Measurements from ENCODE around the gene FOXJ2.
A peak's percentile ranks its signal among the peaks of the same experiment; 100 is the strongest.
"Not testable (repeated sequence)": the region's sequence is repeated elsewhere in the genome, so short reads cannot be mapped to it uniquely, and the experiment has no call there.

FOXJ2 gene

DNA sequence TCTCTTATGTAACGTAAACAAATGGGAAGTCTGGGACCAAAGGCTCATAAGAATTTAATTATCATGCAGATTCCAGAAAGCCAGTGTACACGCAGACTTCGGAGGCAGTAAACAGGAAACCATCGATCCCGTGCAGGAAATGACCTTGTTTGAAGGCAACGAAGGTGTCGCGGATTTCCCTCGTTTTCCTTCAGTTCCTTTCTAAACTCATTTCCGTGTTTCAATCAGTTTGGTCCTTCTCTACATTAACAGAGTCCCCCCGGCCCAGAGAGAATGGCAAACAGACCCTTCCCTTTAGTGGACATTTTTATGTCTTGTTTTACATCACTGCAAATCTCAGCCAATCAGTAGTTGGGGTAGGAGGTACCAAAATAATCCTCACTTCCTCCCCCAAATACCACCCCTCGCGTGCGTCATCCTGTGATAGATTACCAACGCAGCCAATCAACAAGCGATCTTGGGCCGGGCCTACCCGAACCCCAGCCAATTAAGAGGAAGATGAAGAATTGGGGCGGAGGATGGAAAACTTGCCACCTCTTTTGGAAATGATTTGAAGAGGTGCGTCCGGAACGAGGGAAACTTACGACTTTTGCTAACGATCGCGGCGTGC lies 6.1 kb upstream of the FOXJ2 start:
- H3K4me3 ChIP-seq (ENCODE audit: low read depth, low read length), result peak overlapping the region; percentile 80
- peak; percentile 97 for DNase-seq (ENCODE audit: low read depth)

DNA sequence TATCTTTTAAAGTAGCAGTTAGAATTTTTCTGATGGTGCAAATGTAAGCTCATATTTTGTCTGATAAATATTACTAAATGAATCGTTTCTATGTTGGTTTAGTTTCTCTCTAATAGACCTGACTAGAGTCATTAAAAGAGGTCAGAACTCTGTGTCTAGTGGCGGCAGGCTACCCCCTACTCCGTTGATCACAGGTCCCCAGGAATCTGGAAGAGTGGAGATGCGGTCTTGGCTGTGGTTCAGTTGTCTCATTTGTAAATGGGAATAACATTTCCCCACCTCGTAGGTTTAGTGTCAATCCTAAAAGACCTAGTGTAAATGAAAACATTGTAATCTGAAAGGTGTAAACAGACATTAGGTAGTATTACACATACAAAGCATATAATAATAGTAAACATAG lies 4.7 kb upstream of the FOXJ2 start:
- DNase-seq (ENCODE audit: low read depth), result no peak
- no peak overlapping the region for H3K4me3 ChIP-seq (ENCODE audit: low read depth, low read length)

DNA sequence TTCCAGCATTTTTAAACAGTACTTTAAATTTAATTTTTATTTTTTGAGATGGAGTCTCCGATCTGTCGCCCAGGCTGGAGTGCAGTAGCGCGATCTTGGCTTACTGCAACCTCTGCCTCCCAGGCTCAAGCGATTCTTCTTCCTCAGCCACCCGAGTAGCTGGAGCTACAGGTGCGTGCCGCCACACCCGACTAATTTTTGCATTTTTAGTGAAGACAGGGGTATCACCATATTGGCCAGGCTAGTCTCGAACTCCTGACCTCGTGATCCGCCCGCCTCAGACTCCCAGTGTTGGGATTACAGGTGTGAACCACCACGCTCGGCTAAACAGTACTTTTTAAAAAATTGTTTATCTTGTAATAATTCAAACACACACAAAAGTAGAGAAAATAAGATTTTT lies 4.2 kb upstream of the FOXJ2 start:
- no peak overlapping the region for H3K4me3 ChIP-seq (ENCODE audit: low read depth, low read length)
- DNase-seq (ENCODE audit: low read depth), result no peak

DNA sequence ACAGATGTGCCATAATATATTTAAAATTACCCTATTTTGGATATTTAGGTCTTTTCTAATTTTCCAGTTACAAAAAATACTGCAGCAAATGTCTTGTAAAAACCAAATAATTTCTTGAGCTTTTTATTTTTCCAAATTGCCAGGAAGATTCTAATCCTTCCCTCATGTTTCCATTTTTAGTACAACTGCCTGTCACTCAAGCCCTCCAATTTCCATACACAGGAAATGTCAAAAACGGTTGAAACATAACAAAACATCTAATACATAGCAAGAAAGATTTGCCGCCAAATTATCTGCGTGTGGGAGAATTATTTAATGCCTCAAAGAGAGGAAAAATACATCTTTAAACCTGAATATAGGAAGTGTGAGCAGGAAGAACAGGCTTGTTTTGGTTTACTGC lies 2.3 kb upstream of the FOXJ2 start:
- H3K4me3 ChIP-seq (ENCODE audit: low read depth, low read length), result no peak overlapping the region
- DNase-seq (ENCODE audit: low read depth), result no peak

DNA sequence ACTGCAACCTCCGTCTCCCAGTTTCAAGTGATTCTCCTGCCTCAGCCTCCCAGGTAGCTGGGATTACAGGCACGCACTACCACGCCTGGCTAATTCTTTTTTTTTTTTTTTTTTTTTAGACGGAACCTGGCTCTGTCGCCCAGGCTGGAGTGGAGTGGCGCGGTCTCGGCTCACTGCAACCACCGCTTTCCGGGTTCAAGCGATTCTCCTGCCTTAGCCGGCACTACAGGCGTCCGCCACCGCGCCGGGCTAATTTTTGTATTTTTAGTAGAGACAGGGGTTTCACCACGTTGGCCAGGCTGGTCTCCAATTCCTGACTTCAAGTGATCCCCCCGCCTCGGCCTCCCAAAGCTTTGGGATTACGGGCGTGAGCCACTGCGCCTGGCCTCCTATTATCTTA lies 1.5 kb upstream of the FOXJ2 start:
- not testable (repeated sequence) for H3K4me3 ChIP-seq (ENCODE audit: low read depth, low read length); DNase-seq (ENCODE audit: low read depth)

DNA sequence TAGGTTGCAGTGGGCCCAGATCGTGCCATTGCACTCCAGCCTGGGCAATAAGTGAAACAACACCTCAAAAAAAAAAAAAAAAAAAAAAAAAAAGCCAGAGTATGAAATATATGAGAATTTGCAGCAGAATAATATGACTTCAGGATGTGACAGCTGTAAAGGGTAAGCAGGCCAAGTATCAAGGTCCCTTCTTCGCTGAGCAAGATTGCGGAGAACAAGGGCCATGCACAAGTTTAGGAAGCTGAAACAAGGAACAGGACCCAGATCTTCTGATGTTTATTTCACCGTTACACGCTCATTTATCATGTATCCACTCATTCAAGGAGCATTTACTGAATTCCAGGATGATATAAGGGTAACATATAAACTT lies 659 bp upstream of the FOXJ2 start:
- no peak for DNase-seq (ENCODE audit: low read depth)
- peak overlapping the region; percentile 89 for H3K4me3 ChIP-seq (ENCODE audit: low read depth, low read length)

DNA sequence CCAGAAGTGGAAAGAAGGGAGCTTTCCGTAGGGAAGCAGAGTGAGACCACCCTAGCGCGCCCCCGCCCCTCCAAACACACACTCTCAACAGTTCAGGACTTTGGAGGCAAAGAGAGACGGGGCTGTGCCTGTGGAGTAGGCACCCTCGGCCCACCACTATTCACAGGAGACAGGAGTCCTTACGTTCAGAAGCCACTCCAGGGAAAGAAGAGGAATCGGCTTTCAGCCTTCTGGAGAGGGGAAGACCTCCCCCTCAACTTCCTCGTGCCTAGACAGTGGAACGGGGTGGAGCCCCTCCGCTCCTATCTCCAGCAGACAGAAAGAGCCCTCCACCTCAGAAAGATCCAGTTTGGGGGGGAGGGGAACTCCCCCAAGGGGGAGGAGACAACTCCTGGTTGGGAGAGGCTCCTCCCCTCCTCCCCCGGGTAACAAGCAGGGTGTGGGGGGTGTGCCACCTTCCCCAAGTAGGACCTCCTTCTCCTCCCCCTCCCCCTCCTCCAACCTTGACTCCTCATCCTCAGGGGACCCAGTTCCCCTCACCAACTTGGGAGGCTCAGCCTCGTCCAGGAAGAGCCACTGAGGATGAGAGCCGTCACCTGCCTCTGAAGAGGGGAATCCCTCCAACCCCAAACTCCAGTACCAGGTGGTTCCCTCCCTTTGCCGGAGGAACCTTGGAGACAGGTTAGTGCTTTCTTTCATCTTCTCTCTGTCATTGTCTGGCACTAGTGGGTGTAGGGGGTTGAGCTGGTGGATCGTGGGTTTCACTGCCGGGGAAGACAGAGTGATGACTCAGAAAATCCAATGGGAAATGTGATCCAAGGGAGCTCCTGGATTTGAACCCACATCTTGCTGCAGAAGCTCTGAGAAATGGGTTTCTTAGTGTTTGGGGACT lies 883 bp downstream of the FOXJ2 start:
- DNase-seq (ENCODE audit: low read depth), result no peak
- peak overlapping the region; percentile 89 for H3K4me3 ChIP-seq (ENCODE audit: low read depth, low read length)

DNA sequence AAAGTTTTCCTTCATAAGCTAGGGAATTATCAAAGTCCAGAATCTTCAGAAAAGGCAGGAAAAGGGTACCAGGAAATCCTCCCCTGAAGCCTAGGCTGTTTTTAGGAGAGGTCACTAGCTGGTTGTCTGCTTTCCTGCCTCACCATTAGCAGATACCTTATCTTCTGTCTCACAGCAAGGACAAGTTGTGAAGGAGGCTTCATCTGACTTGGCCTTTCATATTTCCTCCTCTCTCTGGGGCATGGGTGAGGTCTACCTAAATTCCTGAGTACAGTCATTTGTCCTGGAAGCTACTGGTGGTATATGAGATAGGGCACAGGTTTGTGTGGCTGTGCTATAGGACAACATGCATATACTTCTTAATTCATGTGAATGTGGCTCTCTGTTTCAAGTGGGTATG lies 2.3 kb downstream of the FOXJ2 start:
- H3K4me3 ChIP-seq (ENCODE audit: low read depth, low read length), result peak overlapping the region; percentile 89
- DNase-seq (ENCODE audit: low read depth), result no peak

DNA sequence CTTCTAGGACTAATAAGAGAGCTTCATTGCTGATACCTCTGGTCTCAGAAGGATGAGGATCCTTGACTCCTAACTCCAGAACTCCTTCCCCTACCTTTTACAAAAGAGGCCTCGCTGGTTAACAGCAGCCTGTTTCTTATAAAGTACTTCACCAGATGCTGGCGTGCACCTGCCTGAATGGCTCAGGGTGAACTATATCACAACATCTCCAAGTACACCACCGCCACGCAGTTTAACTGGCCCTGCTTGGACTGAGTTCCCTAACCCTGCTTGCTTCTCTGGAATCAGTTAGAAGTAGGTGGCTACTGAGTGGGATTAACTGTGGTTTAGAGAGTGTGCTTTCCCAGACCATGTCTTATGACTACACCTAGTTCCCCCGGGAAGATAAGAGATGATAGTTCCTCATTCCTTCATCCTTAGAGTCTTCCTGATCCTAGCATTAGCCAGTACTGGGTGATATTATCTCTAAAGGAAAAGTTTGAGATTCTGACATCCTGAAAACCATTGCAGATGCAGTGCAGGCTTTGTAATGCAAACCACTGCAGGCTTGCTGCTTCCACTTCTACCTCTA lies 3.0 kb downstream of the FOXJ2 start:
- no peak for DNase-seq (ENCODE audit: low read depth)
- no peak overlapping the region for H3K4me3 ChIP-seq (ENCODE audit: low read depth, low read length)

DNA sequence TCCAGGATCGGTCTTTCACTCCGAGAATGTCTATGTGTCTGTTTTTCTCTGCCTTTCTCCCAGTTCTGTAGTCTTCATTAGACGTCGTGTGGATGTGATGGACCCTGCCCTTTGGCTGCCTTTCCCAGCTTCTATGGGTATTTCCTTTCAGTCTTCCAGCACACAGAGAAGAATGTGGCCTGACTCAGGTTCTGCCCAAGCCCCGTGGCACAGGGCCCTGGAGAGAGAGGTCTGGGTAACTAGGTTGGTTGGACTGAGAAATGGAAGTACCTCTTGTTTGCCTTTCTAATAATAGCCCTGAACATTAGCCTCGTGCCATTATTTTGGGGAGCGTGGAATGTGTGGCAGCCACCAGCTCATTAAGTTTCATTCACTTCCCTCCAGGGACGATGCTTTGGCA lies 3.8 kb downstream of the FOXJ2 start:
- H3K4me3 ChIP-seq (ENCODE audit: low read depth, low read length), result no peak overlapping the region
- no peak for DNase-seq (ENCODE audit: low read depth)

DNA sequence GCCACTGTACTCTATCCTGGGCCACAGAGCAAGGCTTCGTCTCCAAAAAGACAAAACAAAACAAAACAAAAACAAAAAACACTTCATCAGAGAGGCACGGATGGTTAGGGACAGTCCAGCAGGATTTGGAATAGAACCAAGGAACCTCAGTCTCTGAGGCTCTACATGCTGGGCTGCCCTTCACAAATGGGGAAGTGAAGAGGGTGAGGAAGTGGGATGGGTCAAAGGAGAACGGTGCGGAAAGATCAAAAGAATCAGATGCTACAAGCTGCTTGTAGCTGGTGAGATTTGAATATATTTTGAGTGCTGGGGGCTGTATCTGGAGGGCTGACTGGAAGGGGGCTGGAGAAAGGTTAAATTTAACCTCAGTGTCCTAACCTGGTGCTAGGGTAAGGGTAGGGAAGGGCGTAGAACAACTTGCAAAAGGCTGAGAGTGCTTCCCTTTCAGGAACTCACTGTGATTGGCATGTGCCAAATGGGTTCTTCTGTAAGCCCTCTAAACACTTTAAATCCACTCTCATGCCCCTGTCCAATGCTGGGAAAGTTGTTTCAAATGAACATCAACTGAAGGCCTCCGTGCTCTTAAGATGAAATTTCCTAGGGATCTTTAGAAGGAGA lies 4.6 kb downstream of the FOXJ2 start:
- no peak overlapping the region for H3K4me3 ChIP-seq (ENCODE audit: low read depth, low read length)
- no peak for DNase-seq (ENCODE audit: low read depth)

DNA sequence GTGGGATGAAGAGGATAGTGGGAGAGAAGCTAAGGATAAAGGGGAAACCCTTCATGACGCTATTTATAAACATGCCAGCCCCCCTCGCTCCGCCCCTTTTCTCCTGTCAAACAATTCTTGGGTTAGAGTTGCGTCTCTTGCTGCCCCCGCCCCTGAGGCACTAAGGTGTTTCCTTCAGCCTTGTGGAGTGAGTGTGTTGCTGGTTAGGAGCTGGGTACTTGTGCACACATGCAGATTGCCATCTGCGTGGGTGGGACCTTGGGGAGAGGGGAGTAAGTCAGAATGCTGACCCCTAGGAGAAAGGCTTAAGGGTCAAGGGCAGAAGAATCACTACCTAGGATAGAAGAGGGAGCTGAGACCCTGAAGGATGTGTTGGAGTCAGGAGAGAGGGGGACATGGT lies 5.4 kb downstream of the FOXJ2 start:
- no peak overlapping the region for H3K4me3 ChIP-seq (ENCODE audit: low read depth, low read length)
- DNase-seq (ENCODE audit: low read depth), result no peak

DNA sequence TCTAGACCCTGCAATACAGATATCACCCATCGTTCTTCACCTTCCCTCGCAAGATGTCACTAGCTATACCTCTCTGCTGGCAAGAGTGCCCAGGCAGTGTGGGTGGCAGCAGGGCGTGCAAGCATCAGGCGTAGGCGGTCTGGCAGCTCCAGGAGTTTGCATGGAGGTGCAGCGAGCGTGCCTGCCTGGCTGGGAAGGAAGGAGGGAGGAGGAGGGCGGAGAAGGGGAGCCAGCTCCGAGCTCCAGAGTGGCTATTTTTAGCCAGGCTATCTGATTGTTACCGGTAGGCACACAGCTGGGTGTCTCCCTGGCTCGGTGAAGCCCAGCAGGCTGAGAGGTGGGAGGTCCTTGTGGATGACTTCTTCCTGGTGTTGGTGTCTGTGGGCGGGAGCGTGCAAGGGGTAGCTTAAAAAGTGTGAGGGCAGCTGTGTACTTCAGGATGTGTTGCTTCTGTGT lies 6.2 kb downstream of the FOXJ2 start:
- peak; percentile 25 for DNase-seq (ENCODE audit: low read depth)
- peak overlapping the region; percentile 20 for H3K4me3 ChIP-seq (ENCODE audit: low read depth, low read length)

DNA sequence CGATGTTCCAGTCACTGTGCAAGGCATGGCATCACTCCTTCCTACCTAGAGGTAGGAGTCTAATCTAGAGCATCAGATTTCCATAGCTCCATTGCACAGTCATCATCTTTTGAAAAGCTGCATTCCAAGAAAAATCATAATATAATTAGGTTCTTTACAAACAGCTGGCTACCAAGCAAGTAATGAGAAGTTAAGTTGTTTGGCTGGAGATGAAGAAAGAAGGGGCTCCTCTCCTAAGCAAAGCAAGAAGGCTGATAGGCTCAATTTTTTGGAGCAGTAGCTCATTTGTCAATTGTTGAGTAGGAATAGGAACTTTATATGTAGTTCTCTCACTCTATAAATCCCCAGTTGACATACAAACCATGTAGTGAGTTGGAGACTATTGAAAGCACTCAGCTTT lies 8.3 kb downstream of the FOXJ2 start:
- no peak for DNase-seq (ENCODE audit: low read depth)

DNA sequence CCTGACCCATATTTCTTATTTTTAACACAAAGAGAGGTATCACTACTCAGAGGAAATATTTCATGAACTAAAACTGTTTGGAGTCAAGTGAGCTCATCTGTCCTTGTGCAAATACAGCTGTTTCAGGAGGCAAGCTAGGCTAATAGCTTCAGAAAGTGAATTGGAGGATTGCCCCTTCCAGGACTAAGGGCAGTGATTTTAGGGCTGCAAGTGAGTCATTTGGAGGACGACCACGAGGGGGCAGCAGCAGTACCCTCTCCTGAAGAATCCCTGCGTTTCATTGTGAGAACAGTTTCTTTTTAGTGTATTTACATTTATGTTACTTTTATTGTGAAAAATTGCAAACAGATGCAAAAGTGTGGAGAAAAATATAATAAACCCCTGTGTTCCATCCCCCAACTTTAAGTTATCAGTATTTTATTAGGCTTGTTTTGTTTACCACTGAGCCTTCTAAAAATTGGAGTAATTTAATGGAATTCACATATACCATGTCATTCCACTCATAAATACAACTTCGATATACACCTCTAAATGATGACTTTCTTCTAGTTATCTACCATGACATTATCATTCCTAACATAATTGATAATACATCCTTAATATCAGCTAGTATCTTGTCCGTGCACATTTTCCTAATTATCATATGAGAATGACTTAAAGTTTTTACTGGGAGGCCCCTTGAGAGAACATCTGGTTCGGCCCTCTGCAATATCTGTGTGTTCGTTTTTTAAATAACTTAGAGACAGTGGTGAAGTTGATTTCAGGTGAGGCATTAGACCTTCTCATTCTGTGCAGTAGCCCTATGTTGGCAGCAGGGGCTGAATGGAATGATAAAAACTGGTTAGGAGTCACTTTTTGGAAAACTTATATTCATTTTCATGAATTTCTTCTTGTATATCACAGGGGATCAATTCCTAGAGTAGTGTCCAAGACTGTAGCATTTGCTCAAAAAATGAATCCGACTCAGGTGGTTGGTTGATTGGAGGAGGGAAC lies 13.7 kb downstream of the FOXJ2 start:
- peak; percentile 41 for DNase-seq (ENCODE audit: low read depth)
- no peak overlapping the region for H3K4me3 ChIP-seq (ENCODE audit: low read depth, low read length)

More for the DNA sequence above, 8.3 kb downstream of the FOXJ2 start:
- H3K4me3 ChIP-seq (ENCODE audit: low read depth, low read length), result no peak overlapping the region

DNA sequence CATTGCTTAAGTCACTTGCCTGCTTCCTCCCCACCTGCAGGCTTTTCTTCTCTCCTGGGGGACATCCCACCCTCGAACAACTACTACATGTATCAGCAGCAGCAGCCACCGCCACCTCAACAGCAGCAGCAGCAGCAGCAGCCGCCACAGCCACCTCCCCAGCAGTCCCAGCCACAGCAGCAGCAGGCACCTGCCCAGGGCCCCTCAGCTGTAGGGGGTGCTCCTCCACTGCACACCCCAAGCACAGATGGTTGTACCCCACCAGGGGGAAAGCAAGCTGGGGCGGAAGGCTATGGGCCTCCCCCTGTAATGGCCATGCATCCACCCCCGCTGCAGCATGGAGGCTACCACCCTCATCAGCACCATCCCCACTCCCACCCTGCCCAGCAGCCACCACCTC lies 15.3 kb downstream of the FOXJ2 start:
- DNase-seq (ENCODE audit: low read depth), result no peak
- no peak overlapping the region for H3K4me3 ChIP-seq (ENCODE audit: low read depth, low read length)

DNA sequence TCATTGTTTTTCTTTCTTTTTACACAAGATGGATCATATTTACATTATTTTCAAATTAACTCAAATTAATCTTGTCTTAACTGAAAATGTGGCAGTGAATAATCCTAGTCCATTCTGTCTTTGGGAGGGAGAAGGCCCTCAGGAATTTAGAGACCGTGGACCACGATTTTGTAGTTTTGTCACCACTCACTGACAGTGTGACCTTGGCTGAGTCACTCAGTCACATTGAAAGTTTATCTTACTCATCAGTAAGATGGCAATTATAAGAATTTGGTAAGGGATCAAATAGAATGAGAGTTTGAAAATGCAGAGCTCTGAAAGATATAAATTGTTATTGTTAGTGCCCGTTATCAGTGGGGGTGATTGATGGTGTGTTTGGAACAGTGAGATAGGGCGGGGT lies 16.4 kb downstream of the FOXJ2 start:
- DNase-seq (ENCODE audit: low read depth), result no peak
- H3K4me3 ChIP-seq (ENCODE audit: low read depth, low read length), result no peak overlapping the region

DNA sequence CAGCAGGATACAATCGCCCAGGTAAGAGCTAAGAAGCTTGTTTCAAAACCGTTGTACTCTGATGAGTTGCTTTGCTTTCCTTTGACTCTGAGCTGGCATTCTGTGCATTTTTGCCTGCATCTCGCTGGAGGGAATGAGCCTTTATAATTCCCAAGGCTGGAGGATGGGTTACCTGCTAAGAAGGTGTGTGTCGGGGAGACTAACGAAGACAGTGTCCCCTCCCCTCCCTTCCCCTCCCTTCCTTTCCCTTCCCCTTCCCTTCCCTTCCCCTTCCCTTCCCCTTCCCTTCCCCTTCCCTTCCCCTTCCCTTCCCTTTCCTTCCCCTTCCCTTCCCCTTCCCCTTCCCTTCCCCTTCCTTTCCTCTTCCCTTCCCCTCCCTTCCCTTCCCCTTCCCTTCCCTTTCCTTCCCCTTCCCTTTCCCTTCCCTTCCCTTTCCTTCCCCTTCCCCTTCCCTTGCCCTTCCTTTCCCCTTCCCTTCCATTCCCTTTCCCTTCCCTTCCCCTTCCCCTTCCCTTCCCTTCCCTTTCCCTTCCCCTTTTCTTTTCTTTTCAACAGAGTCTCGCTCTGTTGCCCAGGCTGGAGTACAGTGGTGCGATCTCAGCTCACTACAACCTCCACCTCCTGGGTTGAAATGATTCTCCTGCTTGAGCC lies 18.2 kb downstream of the FOXJ2 start:
- no peak overlapping the region for H3K4me3 ChIP-seq (ENCODE audit: low read depth, low read length)
- DNase-seq (ENCODE audit: low read depth), result no peak

DNA sequence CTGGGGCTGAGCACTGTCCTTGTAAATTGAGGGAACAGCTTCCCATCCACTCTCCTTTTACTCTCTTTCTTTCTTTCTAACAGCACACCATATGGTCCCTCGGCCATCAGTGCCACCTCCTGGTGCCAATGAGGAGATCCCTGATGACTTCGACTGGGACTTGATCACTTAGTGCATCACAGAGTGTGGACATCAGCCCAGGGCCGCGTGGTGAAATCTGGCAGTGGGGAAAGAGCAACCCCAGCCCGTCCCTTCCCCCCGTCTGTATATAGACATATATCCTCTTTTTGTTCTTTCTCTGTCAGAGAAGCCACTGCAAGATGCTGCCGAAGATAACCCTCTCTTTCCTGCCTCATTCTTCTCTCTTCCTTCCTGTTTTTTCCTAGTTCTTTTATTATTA lies 20.2 kb downstream of the FOXJ2 start:
- no peak for DNase-seq (ENCODE audit: low read depth)
- H3K4me3 ChIP-seq (ENCODE audit: low read depth, low read length), result no peak overlapping the region
